NCI-H510A (cell line): ENCODE data around the gene ADSS1.
"Not testable (repeated sequence)": the region's sequence is repeated elsewhere in the genome, so short reads cannot be mapped to it uniquely, and the experiment has no call there.

Experiments used
- DNase-seq: peaks from one replicate; lab custom pipeline; 2025; lab: John Stamatoyannopoulos, UW

The ADSS1 gene

DNA sequence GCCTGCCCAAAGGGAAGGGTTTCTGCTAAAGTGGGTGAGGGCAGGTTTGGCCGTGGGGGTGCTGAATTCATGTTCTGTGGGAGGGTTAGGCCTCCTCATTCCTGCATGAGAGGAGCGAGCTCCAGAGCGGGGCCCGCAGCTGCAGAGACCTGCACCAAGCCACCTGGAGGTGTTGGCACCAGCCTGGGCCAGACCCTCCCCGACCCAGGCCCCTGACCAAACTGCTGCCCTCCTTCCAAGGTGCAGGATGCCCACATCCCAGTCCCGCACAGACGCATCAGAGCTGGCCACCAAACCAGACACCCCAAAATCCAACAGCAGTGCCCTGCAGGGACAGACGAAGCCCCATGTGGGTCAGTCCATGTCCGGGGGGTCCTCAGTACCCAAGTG is 10.6 kb downstream of the ADSS1 start:
- DNase-seq = no peak

DNA sequence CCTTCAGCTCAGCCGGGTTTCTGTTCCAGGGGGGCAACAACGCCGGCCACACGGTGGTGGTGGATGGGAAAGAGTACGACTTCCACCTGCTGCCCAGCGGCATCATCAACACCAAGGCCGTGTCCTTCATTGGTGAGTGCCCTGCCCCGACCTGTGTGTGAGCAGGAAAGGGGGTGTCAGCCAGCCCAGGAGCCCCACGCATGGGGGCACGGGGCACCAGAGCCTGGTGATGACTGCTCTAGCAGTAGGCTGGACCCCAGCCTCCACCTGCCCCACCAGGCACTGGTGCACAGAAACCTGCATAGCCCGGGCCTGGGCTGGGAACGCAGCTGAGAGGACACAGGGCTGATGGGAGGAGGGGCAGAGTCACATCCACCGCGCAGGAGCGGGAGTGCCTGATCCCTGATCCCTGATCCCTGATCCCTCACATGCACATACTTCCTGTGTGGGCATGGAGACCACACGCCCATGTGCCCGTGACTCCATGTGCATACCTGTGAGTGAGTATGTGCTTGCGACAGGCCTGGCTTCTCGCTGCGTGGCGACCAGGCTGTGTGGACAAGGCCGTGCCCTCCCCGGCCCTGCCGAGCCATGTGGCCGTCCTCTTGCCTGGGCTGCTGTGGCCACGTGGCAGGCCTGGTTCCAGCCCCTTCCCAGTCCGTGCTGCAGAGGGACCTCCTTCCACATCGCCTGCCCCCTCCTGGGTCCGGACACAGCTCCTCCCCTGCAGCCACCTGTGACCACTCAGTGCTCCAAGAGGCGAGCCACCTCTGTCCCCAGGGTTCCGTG is 11.2 kb downstream of the ADSS1 start:
- DNase-seq = no peak

DNA sequence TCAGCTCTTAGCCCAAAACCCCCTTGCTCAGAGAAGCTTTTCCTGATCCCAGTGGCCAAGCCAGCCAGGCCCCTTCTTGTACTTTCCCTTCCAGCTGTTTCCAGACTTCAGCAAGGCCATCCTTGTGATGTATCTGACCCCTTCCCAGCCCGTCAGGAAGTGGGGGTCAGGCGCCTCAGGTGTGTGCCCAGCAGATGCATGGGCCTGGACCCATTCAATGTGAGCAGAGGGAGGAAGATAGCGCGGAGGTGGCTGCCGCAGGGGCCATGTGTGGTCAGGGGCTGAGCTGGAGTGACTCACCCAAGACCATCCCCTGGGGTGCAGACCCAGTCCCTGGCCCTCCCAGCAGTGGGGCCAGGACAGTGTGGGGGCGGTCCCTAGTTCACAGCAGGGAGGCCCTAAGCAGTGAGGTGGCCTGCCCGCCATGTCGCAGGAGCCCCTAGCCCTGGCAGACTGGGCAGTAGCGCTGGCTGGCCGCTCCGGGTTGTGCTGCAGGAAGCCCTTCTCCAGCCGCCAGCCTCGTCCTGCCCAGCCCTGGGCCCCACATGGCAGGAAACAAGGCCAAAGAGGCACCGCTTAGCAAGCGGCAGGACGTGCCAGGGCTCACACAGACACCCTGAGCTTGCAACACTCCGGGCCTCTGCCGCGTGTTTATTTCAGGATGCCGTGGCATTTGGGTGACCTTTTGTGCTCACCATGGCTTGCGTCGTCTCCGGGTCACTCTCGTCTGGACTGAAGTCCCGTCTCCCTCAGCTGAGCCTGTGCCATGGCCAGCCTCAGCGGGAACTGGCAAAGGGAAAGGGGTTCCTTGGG is 12.0 kb downstream of the ADSS1 start:
- DNase-seq = no peak

DNA sequence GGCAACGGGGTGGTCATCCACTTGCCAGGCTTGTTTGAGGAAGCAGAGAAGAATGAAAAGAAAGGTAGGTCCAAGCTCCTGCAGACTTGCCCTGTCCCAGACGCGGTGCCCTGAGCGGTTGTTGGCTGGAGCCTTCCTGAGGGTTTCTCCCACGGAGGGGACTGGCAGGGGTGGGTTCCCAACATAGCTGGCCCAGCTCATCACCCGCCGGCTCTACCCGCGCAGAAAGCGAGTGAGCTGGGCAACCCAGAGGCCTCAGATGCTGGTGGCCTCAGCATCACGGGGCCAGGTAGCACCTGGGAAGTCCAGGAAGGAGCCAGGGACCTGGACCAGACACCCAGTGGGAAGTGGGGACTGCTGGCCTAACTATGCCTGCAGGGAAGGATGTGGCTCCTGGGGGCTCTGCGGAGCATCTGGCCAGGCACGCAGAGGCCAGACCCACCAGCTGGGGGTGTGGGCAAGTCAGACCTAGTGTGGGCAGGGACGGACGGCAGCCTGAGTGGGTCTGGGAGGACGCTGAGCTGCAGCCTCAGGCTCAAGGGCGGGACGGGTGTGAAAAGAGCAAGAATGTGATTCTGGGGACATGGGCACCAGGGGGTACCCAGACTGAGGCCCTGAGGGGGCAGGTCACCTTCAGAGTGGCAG is 14.5 kb downstream of the ADSS1 start:
- no peak for DNase-seq

DNA sequence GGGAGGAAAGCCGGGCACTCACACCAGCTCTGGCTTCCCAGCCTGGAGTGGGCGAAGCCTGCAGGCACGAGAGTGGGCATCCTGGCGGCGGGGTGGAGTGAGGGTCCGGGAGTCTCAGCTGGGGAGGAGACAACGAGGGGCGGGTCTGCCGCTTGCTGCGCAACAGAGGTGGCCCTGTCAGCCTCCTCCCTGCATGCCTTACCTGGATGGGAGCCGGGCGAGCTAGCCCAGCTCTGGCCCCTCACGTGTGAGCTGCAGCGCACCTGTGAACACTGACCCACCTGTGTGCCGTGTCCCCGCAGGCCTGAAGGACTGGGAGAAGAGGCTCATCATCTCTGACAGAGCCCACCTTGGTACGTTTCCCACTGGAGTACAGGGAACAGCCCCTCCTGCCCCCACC is 15.0 kb downstream of the ADSS1 start:
- DNase-seq = no peak

DNA sequence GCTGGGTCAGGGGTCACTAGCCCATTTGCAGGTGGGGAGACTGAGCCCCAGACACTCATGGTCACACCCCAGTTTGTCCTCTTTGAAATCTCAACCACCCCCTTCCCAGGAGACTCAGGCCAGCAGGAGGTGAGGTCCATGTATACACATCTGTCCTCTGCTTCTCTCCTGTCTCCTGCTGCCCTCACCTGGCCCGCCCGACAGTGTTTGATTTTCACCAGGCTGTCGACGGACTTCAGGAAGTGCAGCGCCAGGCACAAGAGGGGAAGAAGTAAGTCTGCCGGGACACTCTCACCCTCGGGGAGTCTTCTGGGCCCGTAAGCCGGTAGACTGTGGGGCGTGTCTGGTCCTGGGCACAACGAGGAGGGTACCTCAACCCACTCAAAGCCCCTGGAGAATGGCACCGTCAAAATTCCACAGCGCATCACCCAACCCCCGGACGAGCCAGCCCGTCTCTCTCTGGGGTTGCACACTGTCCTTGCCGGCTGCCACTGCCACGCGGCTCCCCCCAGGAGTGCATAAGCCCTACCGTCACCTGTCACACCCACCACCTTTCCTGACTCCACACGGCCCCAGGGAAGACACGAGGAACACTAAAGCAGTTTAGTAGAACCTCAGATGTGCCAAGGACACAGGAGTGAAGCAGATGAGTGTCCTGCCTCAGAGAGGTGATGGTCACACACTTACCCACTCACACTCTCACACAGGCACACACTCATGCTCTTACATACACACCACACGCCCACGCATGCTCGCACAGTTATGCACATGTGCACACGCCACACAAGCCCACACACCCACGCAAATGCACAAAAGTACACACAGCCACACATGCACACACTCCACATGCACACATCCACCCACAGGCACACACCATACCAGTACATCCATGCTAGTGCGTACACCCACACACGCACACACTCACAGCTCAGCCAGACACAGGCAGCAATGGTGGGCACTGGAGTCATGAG is 15.8 kb downstream of the ADSS1 start:
- DNase-seq = no peak

DNA sequence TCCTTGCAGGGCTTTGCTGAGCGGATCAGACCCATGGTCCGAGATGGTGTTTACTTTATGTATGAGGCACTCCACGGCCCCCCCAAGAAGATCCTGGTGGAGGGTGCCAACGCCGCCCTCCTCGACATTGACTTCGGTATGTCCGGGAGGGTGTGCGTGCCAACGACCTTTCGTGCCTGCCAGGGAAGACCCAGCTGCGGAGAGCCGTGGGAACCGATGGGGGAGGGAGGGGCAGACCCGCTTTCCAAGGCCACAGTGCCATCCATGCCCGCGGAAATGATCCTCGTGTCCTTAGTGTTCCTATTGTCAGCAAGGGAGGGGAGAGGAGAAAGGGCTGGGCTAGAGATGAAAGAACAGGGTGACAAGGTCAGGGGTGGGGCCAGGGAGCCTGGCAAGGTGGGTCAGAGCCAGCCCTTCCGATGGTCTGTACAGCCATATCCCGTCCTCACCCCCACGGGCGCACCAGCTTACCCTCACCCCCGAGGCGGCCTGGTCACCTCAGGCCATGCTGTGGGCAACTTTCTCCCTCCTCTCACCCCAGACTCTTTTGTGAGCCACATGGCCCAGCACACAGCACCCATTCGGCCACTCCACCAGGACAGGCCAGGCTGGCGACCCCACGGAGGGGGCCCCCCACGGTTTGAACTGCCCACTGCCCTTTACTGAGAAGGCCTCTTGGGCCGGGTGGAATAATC is 17.2 kb downstream of the ADSS1 start:
- no peak for DNase-seq

DNA sequence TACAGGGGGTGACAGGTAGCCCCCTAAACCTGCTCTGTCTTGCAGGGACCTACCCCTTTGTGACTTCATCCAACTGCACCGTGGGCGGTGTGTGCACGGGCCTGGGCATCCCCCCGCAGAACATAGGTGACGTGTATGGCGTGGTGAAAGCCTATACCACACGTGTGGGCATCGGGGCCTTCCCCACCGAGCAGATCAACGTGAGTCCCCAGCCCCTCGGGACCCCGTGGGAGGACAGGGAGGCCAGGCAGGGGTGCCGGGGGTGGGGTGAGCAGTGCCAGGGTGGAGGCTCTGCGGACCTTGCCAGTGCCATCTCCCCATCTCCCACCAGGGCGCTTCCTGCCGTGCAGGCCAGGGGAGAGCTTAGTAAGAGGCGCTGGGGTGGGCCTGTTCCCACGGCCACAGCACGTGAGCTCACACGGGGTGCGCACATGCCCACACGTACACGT is 17.8 kb downstream of the ADSS1 start:
- DNase-seq = no peak

DNA sequence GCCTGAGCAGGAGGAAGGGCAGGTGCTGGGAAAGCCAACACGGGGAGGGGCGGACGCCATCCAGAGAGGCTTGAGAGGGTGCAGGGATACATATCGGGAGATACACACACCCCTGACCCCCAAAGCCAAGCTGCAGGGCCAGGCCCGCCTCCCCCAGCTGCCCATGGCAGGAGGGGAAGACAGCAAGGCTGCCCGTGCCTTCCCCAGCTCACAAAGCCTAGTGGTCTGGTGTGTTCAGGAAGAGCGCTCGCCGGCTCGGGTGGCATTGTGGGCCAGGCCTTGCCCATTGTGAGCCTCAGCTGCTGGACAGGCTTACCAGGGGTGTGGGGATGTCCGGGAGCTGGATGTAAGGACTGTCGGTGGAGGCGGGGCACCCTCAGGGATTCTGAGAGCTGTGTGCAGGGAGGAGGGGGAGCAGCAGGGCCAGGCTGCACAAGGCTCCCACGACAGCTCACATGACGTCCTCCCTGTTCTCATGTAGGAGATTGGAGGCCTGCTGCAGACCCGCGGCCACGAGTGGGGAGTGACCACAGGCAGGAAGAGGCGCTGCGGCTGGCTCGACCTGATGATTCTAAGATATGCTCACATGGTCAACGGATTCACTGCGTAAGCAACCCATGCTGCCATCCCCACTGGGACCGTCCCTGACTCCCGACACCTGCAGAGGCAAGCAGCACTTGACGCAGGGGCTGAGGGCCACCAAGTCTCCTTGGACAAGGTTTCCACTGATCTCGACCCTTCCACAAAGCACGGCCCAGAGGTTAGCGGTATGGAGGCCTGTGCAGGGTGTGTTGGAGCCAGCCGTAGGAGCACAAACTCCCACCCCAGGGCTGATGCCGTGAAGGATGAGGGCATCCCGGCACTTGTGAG is 18.8 kb downstream of the ADSS1 start:
- DNase-seq = no peak

DNA sequence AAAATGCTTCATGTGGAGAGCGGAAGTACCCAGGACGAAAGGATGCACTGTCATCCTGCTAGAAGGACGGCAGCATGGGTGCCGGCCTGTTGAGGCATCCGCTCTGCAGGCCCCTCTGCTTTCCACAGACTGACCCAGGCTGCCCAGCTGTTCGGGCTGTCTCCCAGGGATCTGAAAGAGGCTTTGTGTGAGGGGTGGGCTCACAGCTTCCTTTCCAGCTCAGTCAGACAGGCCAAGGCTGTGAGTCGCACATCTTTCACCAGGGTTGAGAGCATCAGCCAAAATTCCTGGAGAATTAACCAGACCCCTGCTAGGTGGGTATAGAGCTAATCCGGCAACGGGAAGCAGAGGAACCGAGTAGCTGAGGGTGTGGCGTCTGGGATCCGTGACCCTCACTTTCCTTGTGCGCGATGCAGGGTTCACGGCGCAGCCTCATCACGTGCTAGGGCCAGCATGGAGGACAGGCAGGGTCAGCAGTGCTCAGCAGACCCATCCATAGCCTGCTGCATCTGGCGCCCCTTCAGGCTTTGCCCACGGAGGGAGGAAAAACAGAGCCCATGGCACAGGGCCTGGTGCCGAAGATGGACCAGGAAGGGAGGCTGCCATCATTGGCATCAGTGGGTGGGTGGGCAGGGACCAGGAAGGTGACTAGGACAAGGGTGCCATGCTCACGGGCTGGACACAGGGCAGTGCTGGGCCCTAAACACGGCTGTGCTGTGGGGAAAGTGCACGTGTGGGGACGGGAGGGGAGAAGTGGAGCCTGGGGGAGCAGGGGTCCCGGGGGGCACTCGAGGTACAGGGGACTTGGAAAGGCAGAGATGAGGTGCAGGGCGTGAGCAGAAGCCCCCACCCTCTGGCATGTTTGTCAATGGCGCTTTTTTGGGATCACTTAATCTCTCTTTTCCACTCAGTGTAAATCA is 19.7 kb downstream of the ADSS1 start:
- no peak for DNase-seq

DNA sequence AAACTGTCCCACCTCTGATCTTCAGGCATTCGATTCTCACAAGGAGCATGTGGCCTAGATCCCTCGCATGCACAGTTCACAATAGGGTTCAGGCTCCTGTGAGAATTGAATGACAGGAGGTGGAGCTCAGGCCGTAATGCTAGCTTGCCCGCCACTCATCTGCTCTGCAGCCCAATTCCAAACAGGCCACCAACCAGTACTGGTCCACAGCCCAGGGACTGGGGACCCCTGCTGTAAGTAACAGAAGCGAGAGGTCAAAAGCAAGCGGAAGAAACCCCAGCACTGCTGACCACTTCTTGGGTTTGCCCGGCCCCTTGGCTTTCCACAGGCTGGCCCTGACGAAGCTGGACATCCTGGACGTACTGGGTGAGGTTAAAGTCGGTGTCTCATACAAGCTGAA is 20.5 kb downstream of the ADSS1 start:
- DNase-seq = no peak

DNA sequence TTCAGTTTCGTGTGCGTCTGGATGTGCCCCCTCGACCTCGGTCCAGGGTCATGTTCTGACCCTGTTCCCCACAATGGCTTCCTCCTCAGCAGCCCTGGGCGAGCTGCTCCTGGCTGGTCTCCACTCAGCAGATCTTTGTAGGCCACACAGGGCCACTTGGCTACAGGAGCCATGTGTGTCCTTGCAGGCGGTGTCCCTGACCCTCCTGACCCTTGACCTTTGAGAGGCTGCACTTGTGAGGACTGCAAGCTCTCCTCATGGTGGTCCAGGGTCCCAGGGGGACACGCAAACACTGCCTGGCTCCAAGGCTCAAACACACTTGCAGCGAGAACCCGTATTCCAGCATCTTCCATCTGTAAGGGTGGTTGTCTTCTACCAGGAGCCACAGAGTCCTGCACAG is 21.4 kb downstream of the ADSS1 start:
- no peak for DNase-seq

DNA sequence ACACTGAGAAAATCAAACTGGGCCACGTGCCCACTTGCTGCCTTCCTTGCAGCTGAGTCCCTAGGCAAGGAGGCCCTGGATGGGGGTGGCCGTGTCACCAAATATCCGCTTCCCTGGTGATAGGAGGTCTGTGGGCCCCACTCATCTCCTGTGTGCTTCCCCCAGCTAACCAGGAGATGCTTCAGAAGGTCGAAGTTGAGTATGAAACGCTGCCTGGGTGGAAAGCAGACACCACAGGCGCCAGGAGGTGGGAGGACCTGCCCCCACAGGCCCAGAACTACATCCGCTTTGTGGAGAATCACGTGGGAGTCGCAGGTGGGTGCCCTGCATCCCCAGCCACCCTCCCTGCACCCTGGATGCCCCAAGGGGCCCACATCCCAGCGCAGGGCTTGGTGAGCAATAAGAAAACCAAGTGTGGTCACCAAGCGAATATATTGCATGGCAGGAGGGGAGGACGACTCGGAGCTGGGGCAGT is 22.1 kb downstream of the ADSS1 start:
- no peak for DNase-seq

DNA sequence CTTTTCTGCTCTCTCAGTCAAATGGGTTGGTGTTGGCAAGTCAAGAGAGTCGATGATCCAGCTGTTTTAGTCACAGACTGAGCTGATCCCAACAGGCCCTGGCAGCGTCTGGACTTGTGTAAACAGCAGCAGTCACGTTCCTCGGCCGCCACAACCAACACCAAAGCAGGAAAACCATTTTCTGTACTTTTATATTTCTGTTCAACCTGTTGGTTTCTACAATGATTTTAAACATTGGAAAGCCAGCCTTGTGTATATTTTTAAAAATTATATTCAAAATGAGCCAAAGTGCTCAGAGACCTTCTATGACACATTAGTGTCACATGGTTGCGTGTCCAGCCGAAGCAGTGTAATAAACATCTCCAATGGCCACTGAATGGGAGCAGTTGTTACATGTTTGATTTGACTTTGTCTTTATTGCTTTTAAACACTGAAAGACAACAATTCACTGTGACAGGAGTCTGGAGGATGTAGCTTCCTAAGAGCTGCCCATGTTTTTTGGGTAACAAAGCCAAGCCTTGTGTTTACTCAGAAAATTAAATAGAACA is 23.0 kb downstream of the ADSS1 start:
- no peak for DNase-seq

DNA sequence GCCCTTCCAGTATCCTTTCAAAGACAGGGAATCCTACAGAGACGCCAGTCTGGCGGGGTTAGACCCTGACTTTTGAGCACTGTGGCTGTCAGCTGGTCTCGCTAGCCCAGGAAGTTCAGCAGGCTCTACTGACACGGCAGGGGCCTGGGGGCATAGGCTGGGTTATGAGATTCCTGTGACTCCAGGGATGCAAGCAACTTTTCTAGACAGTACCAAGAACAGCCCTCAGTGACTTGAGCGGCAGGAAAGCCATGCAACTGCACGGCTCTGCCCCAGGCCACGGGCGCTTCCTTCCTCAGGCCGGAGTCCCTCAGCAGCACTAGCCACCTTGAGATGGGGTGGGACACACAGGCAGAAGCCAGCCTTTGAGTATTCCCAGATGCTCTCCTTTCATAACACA is 23.8 kb downstream of the ADSS1 start:
- no peak for DNase-seq

DNA sequence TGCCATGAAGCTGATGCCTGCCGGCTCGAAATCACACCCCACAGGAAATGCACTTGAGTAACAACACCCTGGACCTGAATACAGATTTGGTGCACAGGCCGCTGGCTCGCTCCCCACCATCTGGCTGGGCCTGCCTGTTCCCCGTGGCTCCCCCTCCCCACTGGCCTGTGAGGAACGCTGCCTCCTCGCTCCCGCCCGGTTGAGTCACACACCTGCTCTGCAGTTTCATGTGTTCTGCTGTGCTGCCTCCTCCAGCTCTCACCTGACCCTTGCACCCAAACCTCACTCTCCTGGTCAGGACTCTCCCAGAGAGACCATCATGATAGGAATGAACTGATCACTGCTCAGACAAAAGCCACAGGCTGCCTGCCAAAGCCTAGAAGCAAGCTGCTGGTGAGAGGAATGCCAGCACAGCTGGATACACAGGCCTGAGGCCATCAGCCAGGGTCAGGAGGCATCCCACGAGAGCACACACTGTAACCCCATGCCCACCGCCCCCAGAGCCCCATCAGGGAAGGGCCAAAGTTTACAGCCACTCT is 25.2 kb downstream of the ADSS1 start:
- no peak for DNase-seq

DNA sequence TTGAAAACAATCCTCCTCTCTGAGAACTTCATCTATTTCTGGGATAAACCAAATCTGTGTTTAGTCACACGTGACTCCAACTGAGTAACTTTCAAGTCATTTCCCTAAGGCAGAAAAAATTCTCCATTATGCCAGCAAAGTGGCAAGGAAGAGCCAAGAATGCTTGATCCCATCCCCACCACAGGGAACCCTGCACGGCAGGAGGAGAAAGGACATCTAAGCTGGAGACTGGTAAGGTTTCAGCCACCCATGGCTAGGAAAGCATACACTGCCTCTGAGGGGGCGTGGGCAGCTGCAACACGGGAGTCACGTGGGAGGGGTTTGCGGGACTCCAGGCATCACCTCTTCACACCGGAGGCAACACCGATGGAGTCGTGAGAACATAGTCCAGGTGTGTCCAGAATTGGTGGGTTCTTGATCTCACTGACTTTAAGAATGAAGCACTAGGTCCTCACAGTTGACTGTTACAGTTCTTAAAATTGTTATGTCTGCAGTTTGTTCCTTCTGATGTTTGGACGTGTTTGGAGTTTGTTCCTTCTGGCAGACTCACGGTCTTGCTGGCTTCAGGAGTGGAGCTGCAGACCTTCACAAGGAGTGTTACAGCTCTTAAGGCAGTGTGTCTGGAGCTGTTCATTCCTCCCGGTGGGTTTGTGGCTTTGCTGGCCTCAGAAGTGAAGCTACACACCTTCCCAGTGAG is 26.2 kb downstream of the ADSS1 start:
- no peak for DNase-seq

DNA sequence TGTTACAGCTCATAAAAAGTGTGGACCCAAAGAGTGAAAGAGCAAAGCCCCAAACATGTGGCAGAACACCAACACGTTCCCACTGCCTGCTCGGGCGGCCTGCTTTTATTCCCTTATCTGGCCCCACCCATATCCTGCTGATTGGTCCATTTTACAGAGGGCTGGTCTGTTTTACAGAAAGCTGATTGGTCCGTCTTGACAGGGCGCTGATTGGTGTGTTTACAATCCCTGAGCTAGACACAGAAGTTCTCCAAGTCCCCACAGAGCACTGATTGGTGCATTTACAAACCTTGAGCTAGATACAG is 26.7 kb downstream of the ADSS1 start:
- DNase-seq = not testable (repeated sequence)
